RWPE2 (cell line): ENCODE results near the gene PDE11A.
"Not testable (repeated sequence)": the region's sequence is repeated elsewhere in the genome, so short reads cannot be mapped to it uniquely, and the experiment has no call there.

Experiments
- ATAC-seq: fragments of 200-7000 bp; cut with Tn5 transposase; 3 replicates; pipeline ENCODE4 v1.9.1; 2021; ENCODE audit warnings: low read depth
- DNase-seq: peaks from one replicate; pipeline ENCODE4 v3.0.0-alpha.2; 2020; ENCODE audit warnings: low spot score
- H3K27ac ChIP-seq: fragments of 450-650 bp; 2 replicates; pipeline ENCODE4 v1.5.1; 2017; ENCODE audit warnings: mild to moderate bottlenecking; ENCODE audit not compliant: poor library complexity, severe bottlenecking
- H3K27me3 ChIP-seq: fragments of 250-450 bp; sonication (Bioruptor Pico); 2 replicates; pipeline ENCODE4 v1.5.1; 2021; ENCODE audit warnings: mild to moderate bottlenecking, moderate library complexity; ENCODE audit not compliant: insufficient read depth, poor library complexity, severe bottlenecking
- H3K36me3 ChIP-seq: fragments of 250-450 bp; sonication (Bioruptor Pico); 2 replicates; pipeline ENCODE4 v1.5.1; 2020; ENCODE audit warnings: low read depth, mild to moderate bottlenecking, moderate library complexity
- H3K4me1 ChIP-seq: fragments of 250-450 bp; sonication (Bioruptor Pico); 2 replicates; pipeline ENCODE4 v1.5.1; 2021; ENCODE audit warnings: mild to moderate bottlenecking, moderate library complexity; ENCODE audit not compliant: insufficient read depth, poor library complexity, severe bottlenecking
- H3K4me3 ChIP-seq: fragments of 250-450 bp; sonication (Bioruptor Pico); 2 replicates; pipeline ENCODE4 v1.5.1; 2021; ENCODE audit warnings: mild to moderate bottlenecking, moderate library complexity; ENCODE audit not compliant: severe bottlenecking
- H3K9me3 ChIP-seq: fragments of 250-450 bp; sonication (Bioruptor Pico); 2 replicates; pipeline ENCODE4 v1.5.1; 2021; ENCODE audit warnings: mild to moderate bottlenecking, moderate library complexity; ENCODE audit not compliant: severe bottlenecking
- TF ChIP-seq, protein P1 (sequence below): fragments of 450-650 bp; IDR thresholded peaks from one replicate; pipeline ENCODE4 v1.5.1; 2017; ENCODE audit warnings: mild to moderate bottlenecking, moderate library complexity; ENCODE audit not compliant: poor library complexity, severe bottlenecking

Gene PDE11A

GRCh38 chr2:178059681-178060080 lies 12.9 kb downstream of the PDE11A start:
- TF ChIP-seq, protein P1, sequence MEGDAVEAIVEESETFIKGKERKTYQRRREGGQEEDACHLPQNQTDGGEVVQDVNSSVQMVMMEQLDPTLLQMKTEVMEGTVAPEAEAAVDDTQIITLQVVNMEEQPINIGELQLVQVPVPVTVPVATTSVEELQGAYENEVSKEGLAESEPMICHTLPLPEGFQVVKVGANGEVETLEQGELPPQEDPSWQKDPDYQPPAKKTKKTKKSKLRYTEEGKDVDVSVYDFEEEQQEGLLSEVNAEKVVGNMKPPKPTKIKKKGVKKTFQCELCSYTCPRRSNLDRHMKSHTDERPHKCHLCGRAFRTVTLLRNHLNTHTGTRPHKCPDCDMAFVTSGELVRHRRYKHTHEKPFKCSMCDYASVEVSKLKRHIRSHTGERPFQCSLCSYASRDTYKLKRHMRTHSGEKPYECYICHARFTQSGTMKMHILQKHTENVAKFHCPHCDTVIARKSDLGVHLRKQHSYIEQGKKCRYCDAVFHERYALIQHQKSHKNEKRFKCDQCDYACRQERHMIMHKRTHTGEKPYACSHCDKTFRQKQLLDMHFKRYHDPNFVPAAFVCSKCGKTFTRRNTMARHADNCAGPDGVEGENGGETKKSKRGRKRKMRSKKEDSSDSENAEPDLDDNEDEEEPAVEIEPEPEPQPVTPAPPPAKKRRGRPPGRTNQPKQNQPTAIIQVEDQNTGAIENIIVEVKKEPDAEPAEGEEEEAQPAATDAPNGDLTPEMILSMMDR = no peak
- no peaks in the 10 kb centered on the region for H3K36me3 ChIP-seq
- no peaks in the 10 kb centered on the region for H3K27me3 ChIP-seq
- no peak overlapping the region for H3K4me3 ChIP-seq
- ATAC-seq (no peak), DNase-seq (no peak)
- no peak overlapping the region for H3K27ac ChIP-seq
- H3K4me1 ChIP-seq = no peaks in the 10 kb centered on the region
- H3K9me3 ChIP-seq = no peaks in the 10 kb centered on the region

GRCh38 chr2:178059111-178059510 lies 13.5 kb downstream of the PDE11A start:
- Histone ChIP-seq H3K36me3 (no peaks in the 10 kb centered on the region), H3K27me3 (no peaks in the 10 kb centered on the region), H3K4me1 (no peaks in the 10 kb centered on the region), H3K4me3 (no peak overlapping the region), H3K9me3 (no peaks in the 10 kb centered on the region), H3K27ac (no peak overlapping the region)
- DNase-seq (no peak), ATAC-seq (no peak)
- TF ChIP-seq, protein P1 = no peak

DNA sequence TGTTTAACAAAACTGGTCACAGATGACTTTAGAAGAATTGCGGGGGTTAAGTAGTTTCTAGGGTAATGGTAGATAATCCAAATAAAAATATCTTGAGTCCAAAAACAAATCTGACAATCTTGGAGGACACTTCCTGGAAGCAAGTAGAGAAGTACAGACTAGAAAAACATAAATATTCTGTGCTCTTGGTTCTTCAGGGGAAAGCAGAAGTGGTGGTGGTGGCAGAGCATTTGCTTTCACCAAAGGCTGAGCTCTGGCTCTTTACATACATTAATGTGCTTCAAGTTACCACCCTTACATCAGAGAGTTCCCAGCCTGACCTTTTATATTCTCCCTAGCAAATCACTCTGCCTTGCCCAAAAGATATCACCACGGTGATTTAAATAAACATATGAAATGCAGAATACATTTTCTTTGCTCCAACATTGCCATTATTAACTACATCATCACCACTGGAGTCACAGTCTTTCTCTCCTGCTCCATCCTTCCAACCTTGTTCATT lies 15.3 kb downstream of the PDE11A start:
- H3K27me3 ChIP-seq = no peaks in the 10 kb centered on the region
- H3K36me3 ChIP-seq = no peaks in the 10 kb centered on the region
- no peaks in the 10 kb centered on the region for H3K9me3 ChIP-seq
- TF ChIP-seq, protein P1 = no peak
- H3K27ac ChIP-seq = no peak overlapping the region
- H3K4me1 ChIP-seq = no peaks in the 10 kb centered on the region
- DNase-seq (no peak), ATAC-seq (no peak)
- H3K4me3 ChIP-seq = no peak overlapping the region

DNA sequence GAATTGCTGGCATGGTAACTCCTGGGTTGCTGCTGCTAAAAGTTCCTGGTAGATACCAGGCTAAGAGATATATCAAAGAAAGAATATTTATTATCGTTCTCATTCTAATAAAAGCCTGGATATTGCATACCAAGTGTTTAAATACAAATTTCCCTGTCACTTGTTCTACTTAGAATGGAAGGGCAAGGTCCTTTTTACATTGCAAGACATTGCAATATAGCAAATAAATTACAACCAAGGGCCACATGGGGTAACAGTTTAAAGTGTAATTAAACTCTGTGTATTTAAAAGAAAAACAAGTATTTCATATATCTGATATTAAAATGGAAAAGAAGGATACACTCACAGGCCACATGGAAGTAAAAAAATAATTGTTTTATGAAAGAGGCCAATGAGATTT lies 16.2 kb downstream of the PDE11A start:
- Histone ChIP-seq H3K36me3 (no peaks in the 10 kb centered on the region), H3K4me1 (no peaks in the 10 kb centered on the region), H3K4me3 (no peak overlapping the region), H3K27me3 (no peaks in the 10 kb centered on the region), H3K9me3 (no peaks in the 10 kb centered on the region), H3K27ac (no peak overlapping the region)
- ATAC-seq (no peak), DNase-seq (no peak)
- TF ChIP-seq, protein P1 = no peak

- not testable (repeated sequence) for H3K4me3 ChIP-seq, DNase-seq, H3K36me3 ChIP-seq, ATAC-seq, H3K27ac ChIP-seq, H3K27me3 ChIP-seq, H3K4me1 ChIP-seq, H3K9me3 ChIP-seq
These were observed 21.3 kb downstream of the PDE11A start for GRCh38 chr2:178051257-178051656.
